HCT116 (cell line): ENCODE measurements around the gene GON4L.

Source experiments
- ATF3 ChIP-seq: IDR thresholded peaks from 2 replicates; pipeline ENCODE4 v1.6.1; 2012
- EZH2 ChIP-seq: fragments of 200-600 bp; sonication (generic); IDR thresholded peaks from 2 replicates; pipeline ENCODE4 v1.6.1; 2017; ENCODE audit warnings: antibody characterized with exemption, mixed run types
- EZH2phosphoT487 ChIP-seq: fragments of 200-600 bp; IDR thresholded peaks from 2 replicates; pipeline ENCODE4 v1.6.1; 2018; ENCODE audit warnings: antibody characterized with exemption, borderline replicate concordance
- POLR2A ChIP-seq: IDR thresholded peaks from 2 replicates; pipeline ENCODE4 v1.7.0; 2011; ENCODE audit warnings: borderline replicate concordance; ENCODE audit not compliant: insufficient read depth, insufficient read length; ENCODE audit errors: extremely low read depth
- RAD21 ChIP-seq: IDR thresholded peaks from 2 replicates; pipeline ENCODE4 v1.6.1; 2012; ENCODE audit warnings: low read depth, mild to moderate bottlenecking
- YY1 ChIP-seq: IDR thresholded peaks from 2 replicates; pipeline ENCODE4 v1.6.1; 2011; ENCODE audit warnings: low read length, low read depth, moderate library complexity, mild to moderate bottlenecking; ENCODE audit not compliant: insufficient replicate concordance; ENCODE audit errors: extremely low read depth
- ZBTB33 ChIP-seq: IDR thresholded peaks from 2 replicates; pipeline ENCODE4 v1.6.1; 2011; ENCODE audit warnings: mild to moderate bottlenecking, low read length, moderate library complexity; ENCODE audit not compliant: insufficient replicate concordance; ENCODE audit errors: extremely low read depth
- ZFX ChIP-seq: fragments of 450-650 bp; IDR thresholded peaks from 2 replicates; pipeline ENCODE4 v1.6.1; 2017
- TF ChIP-seq, protein P1 (sequence below), 3 experiments: fragments of 200-600 bp in 1 of 3; sonication (generic) in 1 of 3; IDR thresholded peaks in 2 of 3; conservative IDR thresholded peaks in 1 of 3; 2 replicates each; pipeline ENCODE4 v1.5.1; 2012 to 2017; ENCODE audit warnings: low read depth in 2 of 3, low read length in 2 of 3, antibody characterized with exemption in 1 of 3, borderline replicate concordance in 1 of 3, control low read depth in 1 of 3, mild to moderate bottlenecking in 1 of 3, mixed read lengths in 1 of 3, mixed run types in 1 of 3, moderate library complexity in 1 of 3; ENCODE audit not compliant: insufficient read depth in 1 of 3

DNA sequence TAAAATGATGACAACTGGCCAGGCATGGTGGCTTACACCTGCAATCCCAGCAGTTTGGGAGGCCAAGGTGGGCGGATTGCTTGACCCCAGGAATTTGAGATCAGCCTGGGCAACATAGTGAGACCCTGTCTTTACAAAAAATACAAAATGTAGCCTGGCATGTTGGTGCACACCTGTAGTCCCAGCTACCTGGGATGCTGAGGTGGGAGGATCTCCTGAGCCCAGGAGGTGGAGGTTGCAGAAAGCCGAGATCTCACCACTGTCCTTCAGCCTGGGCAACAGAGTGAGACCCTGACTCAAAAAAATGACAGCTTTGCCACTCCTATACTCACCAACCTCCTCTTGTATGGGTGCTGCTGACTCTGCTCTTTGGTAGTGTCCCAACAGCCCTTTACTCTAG lies 20.9 kb upstream of the GON4L start:
- TF ChIP-seq, protein P1, sequence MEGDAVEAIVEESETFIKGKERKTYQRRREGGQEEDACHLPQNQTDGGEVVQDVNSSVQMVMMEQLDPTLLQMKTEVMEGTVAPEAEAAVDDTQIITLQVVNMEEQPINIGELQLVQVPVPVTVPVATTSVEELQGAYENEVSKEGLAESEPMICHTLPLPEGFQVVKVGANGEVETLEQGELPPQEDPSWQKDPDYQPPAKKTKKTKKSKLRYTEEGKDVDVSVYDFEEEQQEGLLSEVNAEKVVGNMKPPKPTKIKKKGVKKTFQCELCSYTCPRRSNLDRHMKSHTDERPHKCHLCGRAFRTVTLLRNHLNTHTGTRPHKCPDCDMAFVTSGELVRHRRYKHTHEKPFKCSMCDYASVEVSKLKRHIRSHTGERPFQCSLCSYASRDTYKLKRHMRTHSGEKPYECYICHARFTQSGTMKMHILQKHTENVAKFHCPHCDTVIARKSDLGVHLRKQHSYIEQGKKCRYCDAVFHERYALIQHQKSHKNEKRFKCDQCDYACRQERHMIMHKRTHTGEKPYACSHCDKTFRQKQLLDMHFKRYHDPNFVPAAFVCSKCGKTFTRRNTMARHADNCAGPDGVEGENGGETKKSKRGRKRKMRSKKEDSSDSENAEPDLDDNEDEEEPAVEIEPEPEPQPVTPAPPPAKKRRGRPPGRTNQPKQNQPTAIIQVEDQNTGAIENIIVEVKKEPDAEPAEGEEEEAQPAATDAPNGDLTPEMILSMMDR (IDR thresholded peaks at IDR 0.05 in 2 of 3, conservative IDR thresholded peaks at IDR 0.05 in 1 of 3; ENCODE audit: borderline replicate concordance in 1 of 3, insufficient read depth in 1 of 3, low read depth in 2 of 3, low read length in 2 of 3), result no peak
- TF ChIP-seq ZBTB33, result no peak
- TF ChIP-seq ZFX, result no peak
- TF ChIP-seq POLR2A, result no peak
- TF ChIP-seq RAD21, result no peak
- TF ChIP-seq YY1, result no peak
- TF ChIP-seq EZH2phosphoT487, result no peak
- no peak for TF ChIP-seq EZH2
- TF ChIP-seq ATF3, result no peak
